ENCODE data around the gene KCTD1.

The KCTD1 gene

GRCh38 chr18:26424428-26425147 is 123.8 kb downstream of the KCTD1 start:
- DNase-seq, result no peak

- DNase-seq, result no peak
Measured at GRCh38 chr18:26422472-26423162, 125.7 kb downstream of the KCTD1 start.

- no peak for DNase-seq
Measured at GRCh38 chr18:26421931-26422330, 126.4 kb downstream of the KCTD1 start.

GRCh38 chr18:26421503-26421902 is 126.8 kb downstream of the KCTD1 start:
- DNase-seq, result no peak

- no peak for DNase-seq
Measured at GRCh38 chr18:26419746-26420145, 128.6 kb downstream of the KCTD1 start.

GRCh38 chr18:26418225-26418624 is 130.1 kb downstream of the KCTD1 start:
- no peak for DNase-seq

- DNase-seq, result no peak
Measured at GRCh38 chr18:26417190-26417589, 131.2 kb downstream of the KCTD1 start.

- DNase-seq, result no peak
Measured at GRCh38 chr18:26416652-26417150, 131.7 kb downstream of the KCTD1 start.

- DNase-seq, result no peak
Measured at GRCh38 chr18:26415631-26416030, 132.7 kb downstream of the KCTD1 start.

GRCh38 chr18:26414901-26415440 is 133.4 kb downstream of the KCTD1 start:
- DNase-seq, result no peak

GRCh38 chr18:26409091-26409490 is 139.3 kb downstream of the KCTD1 start:
- DNase-seq, result no peak

GRCh38 chr18:26407736-26408601 is 140.4 kb downstream of the KCTD1 start:
- no peak for DNase-seq

GRCh38 chr18:26406854-26407517 is 141.4 kb downstream of the KCTD1 start:
- no peak for DNase-seq

- no peak for DNase-seq
Measured at GRCh38 chr18:26406324-26406723, 142.0 kb downstream of the KCTD1 start.

GRCh38 chr18:26405190-26405801 is 143.1 kb downstream of the KCTD1 start:
- DNase-seq, result no peak

Measured in NCI-H1417 treated with DMSO at 0.1 percent for 48 hours (cell line).